GM12801 (cell line): ENCODE data around the gene PRF1.

Source experiments
- CTCF ChIP-seq: IDR thresholded peaks from one replicate; pipeline ENCODE4 v1.5.1; 2011; ENCODE audit warnings: control low read depth; ENCODE audit not compliant: insufficient read length; ENCODE audit errors: extremely low read depth

Gene PRF1

GRCh38 chr10:70593513-70593890 lies 9.0 kb downstream of the PRF1 start:
- no peak for TF ChIP-seq CTCF

GRCh38 chr10:70592746-70593512 lies 9.6 kb downstream of the PRF1 start:
- no peak for TF ChIP-seq CTCF

GRCh38 chr10:70592186-70592735 lies 10.3 kb downstream of the PRF1 start:
- TF ChIP-seq CTCF = no peak

GRCh38 chr10:70590655-70591416 lies 11.7 kb downstream of the PRF1 start:
- no peak for TF ChIP-seq CTCF

GRCh38 chr10:70589762-70590654 lies 12.5 kb downstream of the PRF1 start:
- TF ChIP-seq CTCF = no peak

- no peak for TF ChIP-seq CTCF
Observed at GRCh38 chr10:70588859-70589570, 13.5 kb downstream of the PRF1 start.
